Endodermal cell (in vitro differentiated cells): ENCODE measurements around the gene MYCBP2. TPM values are rescaled to one million over a fixed set of nuclear protein-coding genes. Genes with fewer than 3 reads are reported as not detected.

Source experiments
- DNase-seq: peaks from one replicate; pipeline ENCODE4 v3.0.0-alpha.2; 2017
- H3K27ac ChIP-seq: 2 replicates; pipeline ENCODE4 v1.5.1; 2013; ENCODE audit warnings: mild to moderate bottlenecking, low read depth, low read length, moderate library complexity
- H3K27me3 ChIP-seq: 2 replicates; pipeline ENCODE4 v1.6.1; 2013; ENCODE audit warnings: mild to moderate bottlenecking, low read length, moderate library complexity; ENCODE audit not compliant: insufficient read depth, control insufficient read depth, poor library complexity, severe bottlenecking
- H3K36me3 ChIP-seq: 2 replicates; pipeline ENCODE4 v1.7.0; 2013; ENCODE audit warnings: mild to moderate bottlenecking, low read length, moderate library complexity; ENCODE audit not compliant: control insufficient read depth, insufficient read depth
- H3K4me1 ChIP-seq: one replicate; pipeline ENCODE4 v1.7.0; 2013; ENCODE audit warnings: low read length; ENCODE audit not compliant: control insufficient read depth, insufficient read depth
- H3K4me3 ChIP-seq: 2 replicates; pipeline ENCODE4 v1.5.1; 2013; ENCODE audit warnings: mild to moderate bottlenecking, low read length, moderate library complexity
- H3K9ac ChIP-seq: 2 replicates; pipeline ENCODE4 v1.6.1; 2013; ENCODE audit warnings: mild to moderate bottlenecking, low read length, moderate library complexity; ENCODE audit not compliant: poor library complexity, severe bottlenecking; ENCODE audit errors: extremely low read depth
- H3K9me3 ChIP-seq: 2 replicates; pipeline ENCODE4 v1.6.1; 2013; ENCODE audit warnings: mild to moderate bottlenecking, low read length, moderate library complexity; ENCODE audit not compliant: control insufficient read depth
- H3K27ac Mint-ChIP-seq: 2 replicates; pipeline ENCODE4 v1.8.0; 2020; ENCODE audit warnings: mixed read lengths
- H3K27me3 Mint-ChIP-seq: 2 replicates; pipeline ENCODE4 v1.8.0; 2021; ENCODE audit warnings: mild to moderate bottlenecking, mixed read lengths; ENCODE audit not compliant: insufficient read depth
- H3K36me3 Mint-ChIP-seq: 2 replicates; pipeline ENCODE4 v1.8.0; 2020; ENCODE audit warnings: low read depth, mixed read lengths
- H3K4me1 Mint-ChIP-seq: 2 replicates; pipeline ENCODE4 v1.8.0; 2020; ENCODE audit warnings: mixed read lengths
- H3K4me3 Mint-ChIP-seq: 2 replicates; pipeline ENCODE4 v1.8.0; 2020; ENCODE audit warnings: mild to moderate bottlenecking, moderate library complexity, mixed read lengths
- H3K9me3 Mint-ChIP-seq: 2 replicates; pipeline ENCODE4 v1.8.0; 2020; ENCODE audit warnings: mild to moderate bottlenecking, mixed read lengths
- WGBS, 2 experiments: methylation state at CpG; one replicate each; pipeline versions ENCODE4 v1.1.5 to v1.1.7; 2013; ENCODE audit warnings: missing lambda C conversion rate in 2 of 2, mixed read lengths in 1 of 2; ENCODE audit not compliant: insufficient coverage in 1 of 2, insufficient read length in 1 of 2; 5-methylcytosine and 5-hydroxymethylcytosine counted together
- total RNA-seq, 2 donors: library from RNA; stranded (reverse); fragmentation: NEBNext Ultra II Directional in 1 of 2; extraction: Animal tissue kit (Norgen Biotek cat#: 25700) in 1 of 2; gene quantifications; 2 replicates in 1 of 2; 3 replicates in 1 of 2; pipeline ENCODE4 v1.2.1, GENCODE V29; 2021
- TF ChIP-seq, protein P1 (sequence below): fragments of 200-600 bp; sonication (generic); conservative IDR thresholded peaks from 2 replicates; pipeline ENCODE4 v1.5.0; 2021; ENCODE audit warnings: antibody characterized with exemption, mild to moderate bottlenecking

Gene MYCBP2
- total RNA-seq, 2 donors from 2014 or later, result 32.5 to 32.9 TPM

DNA sequence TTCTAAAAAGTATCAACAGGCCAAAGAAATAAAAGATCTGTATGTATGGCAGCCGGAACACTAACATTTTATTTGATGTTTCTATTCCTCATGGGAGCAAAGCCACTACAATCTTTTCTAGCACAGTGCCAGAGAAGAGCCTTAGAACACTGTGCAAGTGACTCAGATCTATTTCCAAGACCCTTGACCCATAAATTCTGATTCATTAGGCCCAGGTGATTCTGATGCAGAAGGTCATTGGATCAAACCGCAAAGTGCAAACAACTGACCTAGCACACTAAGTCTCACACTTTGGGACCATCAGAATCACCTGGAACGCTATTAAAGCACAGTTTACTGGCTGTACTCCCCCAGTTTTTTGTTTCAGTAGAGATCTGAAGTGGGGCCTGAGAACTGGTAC is 87.6 kb downstream of the MYCBP2 start:
- Mint-ChIP-seq H3K9me3 (no peaks in the 10 kb centered on the region), H3K27ac (no peak overlapping the region), H3K27me3 (no peaks in the 10 kb centered on the region), H3K36me3 (peaks cover 11% of the 10 kb centered on the region), H3K4me1 (no peaks in the 10 kb centered on the region), H3K4me3 (no peak overlapping the region)
- H3K27me3 ChIP-seq, result no peaks in the 10 kb centered on the region
- H3K27ac ChIP-seq, result no peak overlapping the region
- 90 to 100% methylated on average over 2 to 3 of the region's 3 CpGs for WGBS, 2 experiments
- H3K9me3 ChIP-seq, result no peaks in the 10 kb centered on the region
- no peak for DNase-seq
- no peak overlapping the region for H3K4me3 ChIP-seq
- TF ChIP-seq, protein P1, sequence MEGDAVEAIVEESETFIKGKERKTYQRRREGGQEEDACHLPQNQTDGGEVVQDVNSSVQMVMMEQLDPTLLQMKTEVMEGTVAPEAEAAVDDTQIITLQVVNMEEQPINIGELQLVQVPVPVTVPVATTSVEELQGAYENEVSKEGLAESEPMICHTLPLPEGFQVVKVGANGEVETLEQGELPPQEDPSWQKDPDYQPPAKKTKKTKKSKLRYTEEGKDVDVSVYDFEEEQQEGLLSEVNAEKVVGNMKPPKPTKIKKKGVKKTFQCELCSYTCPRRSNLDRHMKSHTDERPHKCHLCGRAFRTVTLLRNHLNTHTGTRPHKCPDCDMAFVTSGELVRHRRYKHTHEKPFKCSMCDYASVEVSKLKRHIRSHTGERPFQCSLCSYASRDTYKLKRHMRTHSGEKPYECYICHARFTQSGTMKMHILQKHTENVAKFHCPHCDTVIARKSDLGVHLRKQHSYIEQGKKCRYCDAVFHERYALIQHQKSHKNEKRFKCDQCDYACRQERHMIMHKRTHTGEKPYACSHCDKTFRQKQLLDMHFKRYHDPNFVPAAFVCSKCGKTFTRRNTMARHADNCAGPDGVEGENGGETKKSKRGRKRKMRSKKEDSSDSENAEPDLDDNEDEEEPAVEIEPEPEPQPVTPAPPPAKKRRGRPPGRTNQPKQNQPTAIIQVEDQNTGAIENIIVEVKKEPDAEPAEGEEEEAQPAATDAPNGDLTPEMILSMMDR, result no peak
- H3K36me3 ChIP-seq, result peaks cover 9% of the 10 kb centered on the region
- H3K9ac ChIP-seq, result no peak overlapping the region
- H3K4me1 ChIP-seq, result no peaks in the 10 kb centered on the region

DNA sequence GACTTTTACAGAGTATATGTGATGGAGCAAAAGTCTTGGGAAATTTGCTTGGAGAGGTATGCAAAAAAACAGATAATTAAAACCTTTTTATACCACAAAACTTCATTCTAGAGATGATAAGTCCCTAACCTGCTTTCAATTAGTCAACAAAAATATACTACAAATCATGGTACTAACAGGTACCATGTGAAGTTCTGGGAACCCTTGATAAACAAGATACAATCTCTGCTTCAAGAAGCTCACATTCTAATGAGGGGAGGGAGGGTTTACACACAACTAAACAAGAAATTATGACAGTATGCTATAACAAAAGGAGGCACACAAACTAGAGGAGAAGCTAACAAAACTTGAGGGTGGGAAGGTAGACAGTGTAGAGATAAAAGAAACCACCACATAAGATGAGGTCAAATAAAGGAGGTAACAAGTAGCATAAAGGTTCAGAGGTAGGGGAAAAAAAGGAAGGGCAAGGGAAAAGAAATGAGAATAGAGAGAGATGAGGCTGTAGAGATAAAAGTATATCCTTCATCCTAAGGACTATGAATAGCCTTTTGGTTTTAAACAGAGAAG is 91.4 kb downstream of the MYCBP2 start:
- no peaks in the 10 kb centered on the region for H3K27me3 Mint-ChIP-seq
- H3K27ac Mint-ChIP-seq, result no peak overlapping the region
- H3K27ac ChIP-seq, result no peak overlapping the region
- no peak overlapping the region for H3K4me3 Mint-ChIP-seq
- H3K4me3 ChIP-seq, result no peak overlapping the region
- peaks cover 5% of the 10 kb centered on the region for H3K36me3 ChIP-seq
- no peaks in the 10 kb centered on the region for H3K4me1 ChIP-seq
- H3K9ac ChIP-seq, result no peak overlapping the region
- no peak for DNase-seq
- H3K36me3 Mint-ChIP-seq, result peaks cover 3% of the 10 kb centered on the region
- H3K4me1 Mint-ChIP-seq, result peaks cover 3% of the 10 kb centered on the region
- no peaks in the 10 kb centered on the region for H3K9me3 ChIP-seq
- TF ChIP-seq, protein P1, result no peak
- H3K27me3 ChIP-seq, result no peaks in the 10 kb centered on the region
- no peaks in the 10 kb centered on the region for H3K9me3 Mint-ChIP-seq

DNA sequence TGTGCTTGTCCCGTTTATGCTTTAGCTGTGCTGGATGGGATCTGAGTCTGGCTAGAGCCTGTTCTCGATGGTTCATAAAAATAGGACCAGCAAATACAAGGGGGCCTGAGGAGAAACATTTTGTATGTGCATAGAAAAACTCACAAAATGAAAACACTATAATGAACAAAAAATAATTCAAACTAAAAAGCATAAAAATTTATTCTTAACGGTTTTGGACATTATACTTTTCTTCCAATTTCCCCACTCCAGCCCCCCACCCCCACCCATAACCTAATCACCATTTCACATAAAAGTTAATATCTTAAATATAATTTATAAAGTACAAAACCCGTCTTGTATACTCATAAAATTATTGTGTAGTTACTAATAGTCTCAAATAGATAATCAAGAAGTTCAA is 93.7 kb downstream of the MYCBP2 start:
- WGBS, 2 experiments, result 94 to 100% methylated on average over 1 to 3 of the region's 4 CpGs
- H3K4me3 ChIP-seq, result no peak overlapping the region
- no peaks in the 10 kb centered on the region for H3K27me3 ChIP-seq
- no peaks in the 10 kb centered on the region for H3K9me3 ChIP-seq
- no peak overlapping the region for H3K9ac ChIP-seq
- Mint-ChIP-seq H3K9me3 (no peaks in the 10 kb centered on the region), H3K36me3 (peaks cover under 1% of the 10 kb centered on the region), H3K4me1 (peaks cover 3% of the 10 kb centered on the region), H3K4me3 (no peak overlapping the region), H3K27me3 (no peaks in the 10 kb centered on the region), H3K27ac (no peak overlapping the region)
- no peak for DNase-seq
- peaks cover 5% of the 10 kb centered on the region for H3K36me3 ChIP-seq
- no peaks in the 10 kb centered on the region for H3K4me1 ChIP-seq
- TF ChIP-seq, protein P1, result no peak
- H3K27ac ChIP-seq, result no peak overlapping the region
